ENCODE data around the gene ABCC1.

The ABCC1 gene

DNA sequence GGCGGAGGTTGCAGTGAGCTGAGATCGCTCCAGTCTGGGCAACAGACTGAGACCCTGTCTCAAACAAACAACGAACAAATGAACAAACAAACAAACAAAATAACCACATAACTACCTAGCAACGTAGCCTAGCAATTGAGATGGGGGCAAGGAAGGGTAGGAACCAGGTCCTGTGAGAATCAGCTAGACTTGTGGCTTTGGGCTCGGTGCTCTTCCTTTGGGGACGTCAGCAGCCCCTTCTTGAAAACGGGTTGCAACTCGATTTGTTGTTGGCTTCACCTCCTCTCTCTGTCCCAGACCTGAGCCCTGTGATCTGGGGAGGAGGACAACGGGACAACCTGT lies 72.2 kb downstream of the ABCC1 start:
- no peak for DNase-seq (ENCODE audit: low spot score)

DNA sequence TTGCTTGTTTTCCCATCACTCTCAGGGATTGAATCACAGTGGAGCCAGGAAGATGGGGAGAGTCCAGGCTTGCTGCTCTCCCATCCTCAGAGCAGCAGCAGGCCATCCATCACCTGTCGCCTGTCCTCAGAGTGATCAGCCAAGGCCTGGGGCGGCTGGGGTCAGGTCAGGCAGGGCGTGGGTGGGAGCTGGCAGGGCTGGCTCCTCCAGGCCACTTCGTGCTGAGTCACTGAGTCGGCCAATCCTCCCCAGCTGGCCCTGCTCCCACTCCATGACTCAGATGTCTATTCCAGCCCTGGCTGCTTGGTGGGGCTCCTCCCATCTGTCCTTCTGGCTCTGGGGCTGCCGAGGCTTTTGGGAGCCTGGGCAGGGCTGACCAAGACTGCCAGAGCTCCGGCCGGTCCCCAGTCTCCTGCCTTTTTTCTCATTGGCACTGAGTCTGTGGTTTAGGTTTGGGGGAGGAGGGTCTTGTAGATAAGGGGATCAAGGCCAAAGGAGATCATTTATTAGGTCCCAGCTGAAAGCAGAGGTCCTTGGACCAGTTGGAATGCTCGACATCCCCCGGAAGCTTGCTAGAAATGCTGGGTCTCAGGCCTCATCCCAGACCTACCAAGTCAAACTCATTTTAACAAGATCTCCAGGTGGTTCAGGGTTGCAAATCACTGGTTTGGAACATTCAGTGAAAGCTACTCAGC lies 72.7 kb downstream of the ABCC1 start:
- peak; percentile 97 for DNase-seq (ENCODE audit: low spot score)

DNA sequence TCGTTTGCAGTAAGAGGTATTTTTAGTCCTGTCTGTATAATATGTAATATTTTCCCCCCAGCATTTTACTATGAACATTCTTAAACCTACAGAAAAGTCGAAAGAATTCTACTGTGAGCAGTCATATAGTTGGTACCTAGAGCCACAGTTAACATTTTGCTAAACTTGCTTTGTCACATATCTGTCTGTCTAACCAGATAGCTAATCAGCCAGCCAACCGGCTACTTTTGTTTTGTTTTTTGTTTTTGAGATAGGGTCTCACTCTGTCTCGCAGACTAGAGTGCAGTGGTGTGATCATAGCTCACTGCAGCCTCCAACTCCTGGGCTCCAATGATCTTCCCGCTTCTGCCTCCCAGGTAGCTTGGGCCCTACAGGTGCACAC lies 73.3 kb downstream of the ABCC1 start:
- no peak for DNase-seq (ENCODE audit: low spot score)

DNA sequence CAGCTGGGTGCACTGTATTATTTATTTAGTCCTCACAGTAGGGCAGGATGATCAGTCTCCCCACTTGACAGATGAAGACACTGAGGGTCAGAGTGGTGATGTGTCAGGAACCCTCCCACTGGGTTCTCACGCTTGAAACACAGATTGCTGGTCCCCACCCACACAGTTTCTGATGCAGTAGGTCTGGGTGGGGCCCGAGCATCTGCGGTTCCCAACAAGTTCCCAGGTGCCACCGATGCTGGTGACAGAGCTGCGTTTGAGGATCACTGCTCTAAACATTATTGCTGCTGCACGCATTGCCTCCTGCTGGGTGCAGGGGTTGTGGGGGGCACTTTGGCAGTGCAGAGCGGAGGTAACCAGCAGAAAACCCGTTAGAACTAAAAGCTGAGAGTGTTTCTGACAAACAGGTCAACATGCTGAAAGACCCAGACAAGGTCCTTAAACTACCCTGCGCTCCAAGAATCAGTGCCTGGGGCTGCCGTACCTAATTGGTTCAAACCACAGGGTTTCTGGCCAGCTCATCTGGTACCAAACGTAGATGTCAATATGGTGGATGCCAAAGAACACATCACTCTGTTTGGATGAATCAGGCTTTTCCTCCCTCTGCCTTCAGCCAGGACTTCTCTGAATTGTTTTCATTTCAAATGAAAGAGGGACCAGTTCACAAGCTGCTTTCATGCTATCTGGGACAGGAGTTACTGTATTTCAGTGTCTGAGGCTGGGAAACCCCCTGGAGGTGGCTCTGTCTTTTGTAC lies 76.0 kb downstream of the ABCC1 start:
- DNase-seq (ENCODE audit: low spot score): no peak

DNA sequence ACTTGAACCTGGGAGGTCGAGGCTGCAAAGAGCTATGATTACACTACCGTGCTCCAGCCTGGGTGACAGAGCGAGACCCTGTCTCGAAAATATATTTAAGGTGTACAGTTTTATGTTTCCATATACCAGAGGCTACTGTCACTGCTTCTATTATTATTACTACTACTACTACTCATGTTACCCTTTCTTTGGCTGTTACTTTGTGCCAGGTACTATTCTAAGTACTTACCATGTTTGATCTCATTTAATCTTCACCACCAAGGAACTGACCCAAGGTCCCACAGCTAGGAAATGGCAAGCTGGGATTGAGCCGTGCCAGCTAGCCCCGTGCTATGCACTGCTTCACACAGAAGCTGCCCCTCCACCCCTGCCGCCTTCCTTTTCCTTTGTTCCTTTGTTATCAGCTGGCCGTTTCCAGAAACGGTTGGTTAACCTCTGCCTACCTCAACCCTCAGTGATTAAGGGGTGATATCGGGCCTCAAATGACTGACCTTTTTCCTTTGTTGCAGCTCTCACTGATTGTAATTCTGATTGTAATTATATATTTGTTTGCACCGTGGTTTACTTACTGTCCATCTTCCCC lies 78.4 kb downstream of the ABCC1 start:
- DNase-seq (ENCODE audit: low spot score): no peak

DNA sequence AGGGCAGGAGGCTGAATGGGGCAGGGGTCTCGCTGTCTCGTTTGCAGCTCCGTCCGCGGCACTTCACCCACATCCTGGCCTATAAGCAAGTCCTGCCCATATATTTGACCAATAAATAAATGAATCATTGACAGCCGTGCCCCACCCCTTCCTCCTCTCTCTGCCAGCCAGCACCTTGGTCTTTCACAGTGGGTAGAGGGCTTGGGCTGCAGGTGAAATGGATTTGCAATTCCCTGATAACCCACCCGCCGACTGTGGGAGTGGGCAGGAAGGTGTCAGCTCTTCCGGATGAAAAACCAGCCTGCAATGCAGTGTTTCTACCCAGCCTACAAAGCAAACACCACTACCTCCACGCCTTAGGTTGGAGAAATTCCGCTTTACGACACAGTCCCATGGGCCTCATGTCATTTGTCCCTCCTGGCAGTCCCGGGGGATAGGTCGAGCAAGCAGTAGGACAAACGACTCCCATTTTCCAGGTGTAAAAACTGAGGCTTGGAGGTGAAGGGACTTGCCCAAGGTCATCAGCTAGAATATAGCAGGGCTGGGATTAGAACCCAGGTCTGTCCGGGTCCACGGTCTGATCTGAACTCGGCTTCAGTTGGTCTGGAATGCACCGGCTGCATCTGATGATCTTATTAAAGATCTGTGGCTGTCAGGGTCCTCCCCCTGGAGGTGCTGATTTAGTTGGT lies 79.0 kb downstream of the ABCC1 start:
- no peak for DNase-seq (ENCODE audit: low spot score)

DNA sequence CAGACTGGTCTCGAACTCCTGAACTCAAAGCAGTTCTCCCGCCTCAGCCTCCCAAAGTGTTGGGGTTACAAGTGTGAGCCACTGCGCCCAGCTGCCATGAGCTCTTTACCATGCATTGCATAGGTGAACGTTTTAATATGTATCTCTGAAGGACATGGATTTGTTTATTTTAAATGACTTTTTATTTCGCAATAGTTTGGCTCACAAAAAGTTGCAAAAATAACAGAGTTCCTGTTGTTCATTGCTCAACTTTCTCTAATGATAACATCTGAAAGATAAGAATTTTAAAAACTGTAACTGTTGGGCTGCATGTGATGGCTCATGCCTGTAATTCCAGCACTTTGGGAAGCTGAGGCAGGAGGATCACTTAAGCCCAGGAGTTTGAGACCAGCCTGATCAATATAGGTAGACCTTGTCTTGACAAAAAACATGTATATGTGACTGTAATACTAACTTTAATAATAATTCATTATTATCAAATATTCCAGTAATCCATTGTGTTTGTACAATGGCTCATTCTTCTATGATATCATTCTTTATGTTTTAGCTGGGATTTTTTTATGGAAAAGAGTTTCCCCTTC lies 80.1 kb downstream of the ABCC1 start:
- DNase-seq (ENCODE audit: low spot score): no peak

DNA sequence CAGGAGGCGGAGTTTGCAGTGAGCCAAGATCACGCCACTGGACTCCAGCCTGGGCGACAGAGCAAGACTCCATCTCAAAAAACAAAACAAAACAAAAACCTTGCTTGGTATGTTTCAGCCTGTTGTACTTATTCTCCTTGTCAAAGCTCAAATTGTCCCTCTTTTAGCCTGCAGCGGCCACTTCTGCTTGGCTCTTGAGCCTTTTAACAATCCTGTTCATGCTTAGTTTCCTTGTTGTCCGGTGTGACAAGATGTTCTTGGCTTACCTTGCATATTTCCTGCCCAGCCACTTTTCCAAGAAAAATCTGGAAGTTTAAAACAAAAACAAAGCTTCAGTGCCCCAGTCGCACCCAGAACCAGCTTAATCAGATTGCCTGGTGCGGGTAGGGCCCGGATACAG lies 81.0 kb downstream of the ABCC1 start:
- DNase-seq (ENCODE audit: low spot score): no peak

DNA sequence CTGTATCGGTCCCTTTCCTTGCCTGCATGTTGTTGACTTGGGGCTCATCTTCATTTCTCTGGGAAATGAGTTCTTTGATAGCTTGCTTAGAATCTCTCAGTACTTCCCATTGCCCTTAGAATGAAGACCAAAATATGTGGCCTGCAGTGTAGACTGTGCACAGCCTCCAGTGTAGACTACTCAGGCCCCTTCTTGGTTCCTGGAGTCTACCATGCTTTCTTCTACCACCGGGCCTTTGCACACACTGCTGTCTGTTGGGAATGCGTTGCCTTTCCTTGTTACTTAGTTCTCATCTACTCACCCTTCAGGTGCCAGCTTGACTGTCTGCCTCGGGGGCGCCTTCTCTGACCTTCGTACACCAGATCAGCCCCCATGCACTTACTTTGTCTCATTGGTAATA lies 82.0 kb downstream of the ABCC1 start:
- DNase-seq (ENCODE audit: low spot score): no peak

DNA sequence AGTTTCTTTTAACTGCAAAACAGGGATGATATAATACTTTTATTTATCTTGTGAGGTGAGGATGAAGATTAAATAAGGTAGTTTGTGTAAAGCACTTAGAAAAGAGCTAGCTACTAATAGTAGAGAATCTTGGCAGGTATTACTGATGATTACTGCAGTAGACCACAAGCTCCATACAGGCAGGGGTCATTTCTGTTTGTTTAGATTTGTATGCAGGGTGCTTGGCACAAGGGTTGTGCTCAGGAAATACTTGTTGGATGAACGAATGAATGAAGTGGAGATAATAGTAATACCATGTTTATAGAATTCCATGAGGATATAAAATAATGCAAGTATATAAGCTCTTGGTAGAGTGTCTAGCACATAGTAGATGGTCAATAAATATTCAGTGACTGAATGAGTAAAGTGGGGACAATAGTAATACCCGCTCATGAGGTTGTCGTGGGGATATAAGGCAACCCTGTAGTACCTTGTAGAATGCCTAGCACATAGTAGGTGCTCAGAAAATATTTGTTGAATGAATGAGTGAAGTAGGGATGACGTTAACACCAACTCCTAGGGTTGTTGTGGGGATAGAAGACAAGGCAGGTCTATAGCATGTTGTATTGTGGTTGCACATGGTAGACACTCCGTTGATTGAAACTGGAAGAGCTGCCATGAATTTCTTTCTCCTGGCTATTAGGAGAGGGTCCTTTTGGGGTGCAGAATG lies 83.0 kb downstream of the ABCC1 start:
- DNase-seq (ENCODE audit: low spot score): no peak

DNA sequence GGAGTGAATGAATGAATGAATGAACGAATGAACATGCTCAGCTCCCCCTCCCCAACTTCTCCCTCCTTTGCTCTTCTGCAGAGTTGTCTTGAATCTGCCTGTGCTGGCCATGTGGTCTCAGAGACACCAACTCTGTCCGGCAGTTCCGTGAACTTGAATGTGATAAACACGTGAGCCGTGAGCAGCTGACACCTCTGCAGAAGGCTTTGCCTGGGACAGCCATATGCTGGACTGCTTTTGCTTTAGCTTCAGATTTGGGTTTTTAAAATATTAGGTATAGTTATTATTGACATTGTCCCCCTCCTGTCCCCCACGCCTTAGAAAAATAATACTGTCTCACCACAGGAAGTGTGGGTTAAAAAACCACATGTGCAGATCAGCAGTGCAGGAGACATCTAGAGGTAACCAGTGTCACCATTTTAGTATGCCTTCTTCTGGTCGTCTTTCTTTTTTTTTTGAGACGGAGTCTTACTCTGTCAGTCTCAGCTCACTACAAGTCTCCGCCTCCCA lies 83.8 kb downstream of the ABCC1 start:
- DNase-seq (ENCODE audit: low spot score): no peak

DNA sequence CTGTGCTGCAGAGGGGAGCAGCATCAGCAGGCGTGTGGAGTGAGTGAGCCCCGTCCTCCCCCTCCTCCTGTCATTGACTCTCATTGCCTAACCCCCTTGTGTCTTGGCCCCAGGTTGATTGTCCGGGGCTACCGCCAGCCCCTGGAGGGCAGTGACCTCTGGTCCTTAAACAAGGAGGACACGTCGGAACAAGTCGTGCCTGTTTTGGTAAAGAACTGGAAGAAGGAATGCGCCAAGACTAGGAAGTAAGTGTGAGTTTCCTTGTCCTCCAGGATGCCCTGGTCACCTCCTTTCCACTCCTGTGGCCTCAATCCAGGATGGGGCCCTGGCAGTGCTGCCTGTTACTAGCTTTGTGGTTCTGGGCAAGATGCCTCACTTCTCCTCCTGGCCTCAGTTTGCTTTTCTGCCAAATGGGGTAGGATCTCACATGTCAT lies 87.0 kb downstream of the ABCC1 start:
- no peak for DNase-seq (ENCODE audit: low spot score)

DNA sequence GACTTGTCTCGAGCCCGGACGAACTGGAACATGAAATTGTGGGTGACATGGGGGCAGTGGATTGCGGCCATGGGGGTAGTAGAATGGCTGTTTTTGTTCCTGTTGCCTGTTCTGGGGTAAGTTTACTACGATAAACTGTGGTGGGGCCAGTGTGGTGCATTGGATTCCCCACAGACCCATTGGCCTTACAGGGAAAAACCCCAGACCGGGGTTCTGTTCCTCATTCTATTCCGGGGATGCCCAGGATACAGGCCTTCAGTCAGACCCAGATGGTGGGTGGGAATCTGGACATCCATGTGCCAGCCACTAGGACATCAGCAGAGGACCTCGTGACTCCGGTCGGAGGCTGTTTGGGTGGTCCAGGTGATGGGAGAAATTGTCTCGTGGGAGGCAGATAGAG lies 88.1 kb downstream of the ABCC1 start:
- DNase-seq (ENCODE audit: low spot score): no peak

DNA sequence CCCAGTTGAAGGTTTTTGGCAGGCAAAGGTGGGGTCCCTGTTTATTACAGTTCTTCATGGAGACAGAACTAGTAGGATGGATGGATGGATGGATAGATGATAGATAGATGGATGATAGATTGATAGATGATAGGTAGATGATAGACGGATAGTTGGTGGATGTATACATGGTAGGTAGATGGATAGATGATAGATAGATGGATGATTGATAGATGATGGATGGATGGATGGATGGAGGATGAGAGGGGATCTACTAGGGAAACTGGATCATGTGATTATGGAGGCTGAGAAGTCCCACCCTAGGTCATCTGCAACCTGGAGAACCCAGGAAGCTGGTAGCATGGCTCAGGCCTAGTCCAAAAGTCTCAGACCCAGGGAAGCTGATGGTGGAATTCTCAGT lies 88.6 kb downstream of the ABCC1 start:
- DNase-seq (ENCODE audit: low spot score): no peak

DNA sequence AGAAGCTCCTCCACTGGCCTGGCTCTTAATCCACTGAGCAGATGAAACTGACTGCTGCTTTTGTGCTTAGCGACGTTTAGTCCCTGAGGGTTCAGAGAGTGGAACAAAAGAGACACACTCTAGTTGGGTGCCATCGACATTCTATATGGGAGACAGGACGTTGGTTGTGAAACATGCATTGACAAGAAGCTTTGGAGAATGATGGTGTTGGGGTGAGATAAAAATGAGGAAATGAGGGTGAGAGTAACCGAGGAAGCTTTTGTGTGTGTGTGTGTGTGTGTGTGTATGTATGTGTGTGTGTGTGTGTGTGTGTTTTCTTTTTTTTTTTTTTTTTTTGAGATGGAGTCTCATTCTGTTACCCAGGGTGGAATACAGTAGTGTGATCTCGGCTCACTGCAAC lies 89.5 kb downstream of the ABCC1 start:
- no peak for DNase-seq (ENCODE audit: low spot score)

DNA sequence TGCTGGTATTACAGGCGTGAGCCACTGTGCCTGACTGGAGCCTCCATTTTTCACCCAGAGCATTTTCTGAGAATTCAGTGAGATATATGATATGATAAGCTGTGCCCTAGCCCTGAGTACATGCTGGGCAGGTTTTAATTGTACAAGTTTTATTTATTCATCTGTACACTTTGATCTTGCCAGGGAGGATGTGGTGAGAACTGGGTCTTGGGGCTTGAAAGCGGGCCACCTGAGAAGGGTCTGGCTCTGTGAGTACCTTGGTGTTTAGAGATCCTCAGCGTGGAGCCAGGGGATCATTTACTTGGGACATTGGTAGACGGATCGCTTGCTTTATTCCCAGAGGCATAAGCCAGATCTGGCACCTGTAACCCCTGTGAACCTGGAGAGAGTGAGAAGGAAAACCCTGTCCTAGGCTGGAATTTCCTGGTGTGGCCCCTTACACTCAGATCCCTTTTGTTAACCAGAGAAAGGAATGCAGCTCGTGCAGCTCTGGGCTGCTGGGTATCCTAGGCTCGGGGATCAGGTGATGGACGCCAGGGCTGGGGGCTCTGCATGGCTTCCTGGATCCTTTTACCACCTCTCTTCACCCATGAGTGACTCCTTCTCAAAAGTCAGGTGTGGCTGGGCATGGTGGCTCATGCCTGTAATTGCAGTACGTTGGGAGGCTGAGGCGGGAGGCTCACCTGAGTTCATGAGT lies 91.9 kb downstream of the ABCC1 start:
- no peak for DNase-seq (ENCODE audit: low spot score)

DNA sequence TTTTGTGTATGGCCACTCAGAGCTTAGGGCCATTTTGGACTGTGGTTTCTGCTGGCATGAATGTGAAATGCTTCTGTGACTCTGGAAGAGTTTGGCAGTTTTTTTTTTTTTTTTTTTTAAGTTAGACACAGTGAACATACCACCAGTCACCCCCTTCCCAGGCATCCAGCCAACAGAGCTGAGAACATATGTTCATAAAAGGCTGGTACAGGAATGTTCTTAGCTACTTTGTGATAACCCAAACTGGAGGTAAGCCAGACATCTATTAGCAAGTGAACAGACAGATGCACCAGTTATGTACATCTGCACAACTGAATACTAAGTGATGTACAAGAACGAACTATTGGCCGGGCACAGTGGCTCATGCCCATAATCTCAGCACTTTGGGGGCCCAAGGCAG lies 92.7 kb downstream of the ABCC1 start:
- no peak for DNase-seq (ENCODE audit: low spot score)

DNA sequence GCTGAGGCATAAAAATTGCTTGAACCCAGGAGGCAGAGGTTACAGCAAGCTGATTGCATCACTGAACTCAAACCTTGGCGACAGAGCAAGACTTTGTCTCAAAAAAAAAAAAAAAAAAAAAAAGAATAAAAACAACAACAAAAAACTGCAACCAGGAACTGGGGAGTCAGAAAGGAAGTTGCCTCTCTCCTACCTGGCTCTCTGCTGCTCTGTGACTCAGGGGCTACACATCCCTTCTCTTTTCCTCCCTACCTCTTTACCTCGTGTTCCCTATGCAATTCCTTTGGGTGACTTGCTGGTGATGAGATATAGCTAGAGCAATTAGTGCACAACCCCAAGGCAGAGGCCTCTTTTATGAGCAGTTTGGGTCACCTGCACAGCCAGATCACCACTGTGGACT lies 95.9 kb downstream of the ABCC1 start:
- DNase-seq (ENCODE audit: low spot score): no peak

DNA sequence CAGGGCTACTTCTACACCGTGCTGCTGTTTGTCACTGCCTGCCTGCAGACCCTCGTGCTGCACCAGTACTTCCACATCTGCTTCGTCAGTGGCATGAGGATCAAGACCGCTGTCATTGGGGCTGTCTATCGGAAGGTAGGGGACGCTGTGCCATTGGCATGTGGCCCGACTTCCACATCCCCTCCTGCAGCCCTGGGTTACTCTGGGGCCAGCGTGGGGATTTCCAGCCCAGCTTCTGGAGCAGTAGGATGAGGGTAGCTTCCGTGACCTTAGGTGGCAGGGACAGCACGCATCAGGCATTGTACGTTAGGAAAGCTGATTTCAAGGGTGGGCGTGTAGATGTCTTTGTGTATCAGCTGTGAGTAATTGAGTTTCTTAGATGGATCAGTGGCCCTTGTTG lies 96.5 kb downstream of the ABCC1 start:
- no peak for DNase-seq (ENCODE audit: low spot score)

DNA sequence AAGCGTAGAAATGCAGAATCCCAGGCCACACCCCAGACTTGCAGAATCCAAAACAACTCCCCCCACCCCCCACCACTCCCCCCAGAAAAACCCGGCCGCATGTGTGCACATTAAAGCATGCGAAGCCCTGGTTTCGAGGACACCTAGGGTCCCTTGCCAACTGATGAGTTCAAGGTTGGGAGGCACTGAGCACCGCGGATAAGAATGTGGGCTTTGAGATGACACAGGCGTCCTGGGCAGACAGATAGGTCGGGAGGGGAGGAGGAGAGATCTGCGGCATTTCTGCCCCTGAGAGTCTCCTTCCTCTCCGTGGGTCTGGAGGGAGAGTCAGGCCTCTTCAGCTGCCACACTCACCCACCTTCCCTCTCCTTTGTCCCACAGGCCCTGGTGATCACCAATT lies 98.3 kb downstream of the ABCC1 start:
- no peak for DNase-seq (ENCODE audit: low spot score)

DNA sequence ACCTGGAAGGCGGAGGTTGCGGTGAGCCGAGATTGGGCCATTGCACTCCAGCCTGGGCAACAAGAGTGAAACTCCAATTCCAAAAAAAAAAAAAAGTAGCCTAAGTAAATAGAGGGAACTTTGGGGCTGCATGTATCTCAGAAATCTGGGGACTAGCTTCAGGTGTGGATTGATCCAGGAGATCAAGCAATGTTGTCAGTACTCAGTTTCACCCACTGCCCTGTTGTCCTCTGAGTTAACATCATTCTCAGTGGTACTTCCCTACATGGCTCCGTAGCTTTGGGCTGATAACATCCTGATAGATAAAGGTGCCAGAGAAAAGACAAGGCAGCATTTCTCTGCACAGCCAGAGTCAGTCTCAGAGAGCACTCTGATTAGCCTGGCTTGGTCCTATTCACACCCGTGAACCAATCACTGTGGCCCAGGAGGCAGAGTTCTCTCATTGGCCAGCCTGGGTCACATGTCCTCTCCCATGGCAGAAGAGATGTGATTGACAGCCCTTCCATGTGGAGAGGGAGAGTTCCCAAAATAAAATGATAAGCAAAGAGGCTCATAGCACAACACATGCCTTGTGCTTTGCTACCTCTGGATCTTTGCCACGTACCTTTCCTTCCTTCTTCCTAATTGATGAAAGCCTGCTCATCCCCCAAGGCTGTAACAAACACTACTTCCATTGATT lies 99.6 kb downstream of the ABCC1 start:
- DNase-seq (ENCODE audit: low spot score): peak; percentile 82
